ENCODE results near the gene DDX41. TPM values are rescaled to one million over a fixed set of nuclear protein-coding genes. Genes with fewer than 3 reads are reported as not detected.
A peak's percentile ranks its signal among the peaks of the same experiment; 100 is the strongest.

Gene DDX41
- total RNA-seq, 2 donors from 2014 or later = 53.7 to 138 TPM

- no peak for DNase-seq (ENCODE audit: low spot score)
- Histone ChIP-seq H3K27ac (no peak overlapping the region), H3K4me1 (ENCODE audit: control insufficient read depth in 1 of 2, low read depth in 2 of 2) (peaks cover 10 to 14% of the 10 kb centered on the region in 2 donors), H3K9me3 (no peaks in the 10 kb centered on the region), H3K36me3 (peaks cover 50% of the 10 kb centered on the region), H3K4me3 (no peak overlapping the region), H3K27me3 (replicated peaks; ENCODE audit: insufficient read depth) (no peaks in the 10 kb centered on the region)
- no peak for TF ChIP-seq CTCF (IDR thresholded peaks at IDR 0.05)
- ATAC-seq (ENCODE audit: insufficient number of reproducible peaks, low FRiP score, low read depth) = no peak
Measured at GRCh38 chr5:177519463-177520235, 2.9 kb upstream of the DDX41 start.

GRCh38 chr5:177515580-177515979 is 1.2 kb downstream of the DDX41 start:
- H3K27ac ChIP-seq = no peak overlapping the region
- H3K9me3 ChIP-seq = no peaks in the 10 kb centered on the region
- ATAC-seq (ENCODE audit: insufficient number of reproducible peaks, low FRiP score, low read depth) (no peak), DNase-seq (ENCODE audit: low spot score) (no peak)
- no peaks in the 10 kb centered on the region for H3K27me3 ChIP-seq (replicated peaks; ENCODE audit: insufficient read depth)
- H3K4me3 ChIP-seq = peak overlapping the region; percentile 88
- peaks cover 10 to 14% of the 10 kb centered on the region in 2 donors for H3K4me1 ChIP-seq (ENCODE audit: control insufficient read depth in 1 of 2, low read depth in 2 of 2)
- TF ChIP-seq CTCF (IDR thresholded peaks at IDR 0.05) = no peak
- peaks cover 55% of the 10 kb centered on the region for H3K36me3 ChIP-seq

- no peak for TF ChIP-seq CTCF (IDR thresholded peaks at IDR 0.05)
- H3K9me3 ChIP-seq = no peaks in the 10 kb centered on the region
- no peak for ATAC-seq (ENCODE audit: insufficient number of reproducible peaks, low FRiP score, low read depth)
- H3K27me3 ChIP-seq (replicated peaks; ENCODE audit: insufficient read depth) = no peaks in the 10 kb centered on the region
- no peak overlapping the region for H3K27ac ChIP-seq
- no peak overlapping the region for H3K4me3 ChIP-seq
- DNase-seq (ENCODE audit: low spot score) = no peak
- peaks cover 10 to 14% of the 10 kb centered on the region in 2 donors for H3K4me1 ChIP-seq (ENCODE audit: control insufficient read depth in 1 of 2, low read depth in 2 of 2)
- peaks cover 45% of the 10 kb centered on the region for H3K36me3 ChIP-seq
Measured at GRCh38 chr5:177514541-177514940, 2.2 kb downstream of the DDX41 start.

- Histone ChIP-seq H3K27ac (no peak overlapping the region), H3K4me3 (no peak overlapping the region), H3K9me3 (no peaks in the 10 kb centered on the region), H3K27me3 (replicated peaks; ENCODE audit: insufficient read depth) (no peaks in the 10 kb centered on the region), H3K36me3 (peaks cover 42% of the 10 kb centered on the region), H3K4me1 (ENCODE audit: control insufficient read depth in 1 of 2, low read depth in 2 of 2) (peaks cover 10 to 14% of the 10 kb centered on the region in 2 donors)
- DNase-seq (ENCODE audit: low spot score) = no peak
- TF ChIP-seq CTCF (IDR thresholded peaks at IDR 0.05) = no peak
- ATAC-seq (ENCODE audit: insufficient number of reproducible peaks, low FRiP score, low read depth) = no peak
Measured at GRCh38 chr5:177513500-177513899, 3.3 kb downstream of the DDX41 start.

GRCh38 chr5:177512736-177513380 is 3.9 kb downstream of the DDX41 start:
- H3K4me3 ChIP-seq = no peak overlapping the region
- peaks cover 42% of the 10 kb centered on the region for H3K36me3 ChIP-seq
- ATAC-seq (ENCODE audit: insufficient number of reproducible peaks, low FRiP score, low read depth) (no peak), DNase-seq (ENCODE audit: low spot score) (no peak)
- H3K9me3 ChIP-seq = no peaks in the 10 kb centered on the region
- TF ChIP-seq CTCF (IDR thresholded peaks at IDR 0.05) = no peak
- peaks cover 10 to 14% of the 10 kb centered on the region in 2 donors for H3K4me1 ChIP-seq (ENCODE audit: control insufficient read depth in 1 of 2, low read depth in 2 of 2)
- H3K27me3 ChIP-seq (replicated peaks; ENCODE audit: insufficient read depth) = no peaks in the 10 kb centered on the region
- no peak overlapping the region for H3K27ac ChIP-seq
